SIG-M5 (cell line): Measurements from ENCODE around the gene NXT1.

Source experiments
- DNase-seq: peaks from one replicate; lab custom pipeline; 2025; lab: John Stamatoyannopoulos, UW

NXT1 gene

GRCh38 chr20:23361119-23361475 is 10.5 kb downstream of the NXT1 start:
- no peak for DNase-seq

DNA sequence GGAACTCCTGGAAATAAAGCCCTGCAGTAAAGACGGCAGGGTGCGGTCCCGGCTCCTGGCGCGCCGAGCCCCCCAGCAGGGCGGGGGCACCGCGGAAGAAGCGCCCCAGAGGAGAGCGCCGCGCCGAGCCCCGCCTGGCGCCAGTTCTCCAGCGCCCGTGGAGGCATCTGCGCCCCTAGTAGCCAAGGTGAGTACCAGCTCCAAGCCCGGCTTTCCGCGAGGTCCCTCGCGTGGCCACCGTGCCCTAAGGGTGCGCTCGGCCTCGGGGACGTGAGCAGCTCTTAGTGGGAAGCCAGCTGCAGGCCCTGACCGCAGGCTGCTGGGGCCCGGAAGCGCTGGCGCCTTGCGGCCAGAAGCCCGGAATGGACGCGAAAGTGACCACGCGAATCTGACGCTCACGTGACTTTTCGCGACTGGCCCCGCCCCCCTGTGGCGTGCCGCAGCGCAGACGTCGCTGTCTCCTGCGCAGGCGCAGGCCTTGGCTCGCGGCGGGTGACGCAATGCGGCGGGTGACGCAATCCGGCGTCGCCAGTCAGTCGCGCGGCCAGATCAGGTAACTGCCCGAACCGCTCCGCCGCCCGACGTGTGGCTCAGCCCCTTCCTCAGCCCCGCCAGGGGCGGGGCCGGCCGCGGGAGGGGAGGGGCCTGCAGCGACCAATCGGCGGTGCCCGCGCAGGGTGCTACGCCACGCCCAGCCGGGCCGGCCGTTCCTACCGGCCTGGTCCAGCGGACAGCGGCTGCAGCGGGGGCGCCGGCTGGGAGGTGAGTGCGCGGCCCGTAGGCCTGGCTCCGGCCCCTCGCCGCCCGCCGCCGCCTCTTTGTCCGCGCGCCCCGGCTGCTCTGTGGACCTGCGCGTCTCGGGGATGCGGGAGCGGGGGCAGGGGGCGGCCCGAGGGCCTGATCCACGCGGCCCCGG is 11.1 kb downstream of the NXT1 start, which contains the start of gene GZF1:
TSS of gene GZF1 (plus strand) at position 707 of the 916 bp plus-strand sequence. CDS start 2,202 bp downstream, outside the sequence.
- peak; percentile 87 for DNase-seq

GRCh38 chr20:23362392-23363256 is 12.0 kb downstream of the NXT1 start:
- DNase-seq: no peak

- no peak for DNase-seq
These were observed 12.7 kb downstream of the NXT1 start for GRCh38 chr20:23363257-23363649.

DNA sequence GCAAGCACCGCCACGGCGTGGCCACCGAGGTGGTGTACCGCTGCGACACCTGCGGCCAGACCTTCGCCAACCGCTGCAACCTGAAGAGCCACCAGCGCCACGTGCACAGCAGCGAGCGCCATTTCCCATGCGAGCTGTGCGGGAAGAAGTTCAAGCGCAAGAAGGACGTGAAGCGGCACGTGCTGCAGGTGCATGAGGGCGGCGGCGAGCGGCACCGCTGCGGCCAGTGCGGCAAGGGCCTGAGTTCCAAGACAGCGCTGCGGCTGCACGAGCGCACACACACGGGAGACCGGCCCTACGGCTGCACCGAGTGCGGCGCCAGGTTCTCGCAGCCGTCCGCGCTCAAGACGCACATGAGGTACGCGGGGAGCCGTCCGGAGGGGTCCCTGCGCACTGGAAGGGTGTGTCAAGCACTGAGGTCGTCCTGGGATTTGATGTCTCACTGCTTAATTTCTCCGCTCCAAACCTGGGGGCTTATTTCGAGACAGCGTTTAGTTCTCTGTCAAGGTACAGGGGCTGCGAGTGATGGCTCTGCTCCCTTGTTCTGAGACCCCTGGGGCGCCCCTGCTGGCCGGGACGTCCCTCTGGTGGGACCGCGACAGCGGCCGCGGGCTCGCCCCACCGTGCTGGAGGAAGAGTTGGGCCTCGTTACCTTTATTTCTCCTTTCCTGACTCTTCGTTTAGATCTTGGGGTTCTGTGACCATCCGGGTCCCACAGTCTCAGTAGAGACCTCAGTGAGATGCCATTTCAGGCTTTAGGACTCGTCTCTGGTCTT is 15.0 kb downstream of the NXT1 start:
- no peak for DNase-seq

DNA sequence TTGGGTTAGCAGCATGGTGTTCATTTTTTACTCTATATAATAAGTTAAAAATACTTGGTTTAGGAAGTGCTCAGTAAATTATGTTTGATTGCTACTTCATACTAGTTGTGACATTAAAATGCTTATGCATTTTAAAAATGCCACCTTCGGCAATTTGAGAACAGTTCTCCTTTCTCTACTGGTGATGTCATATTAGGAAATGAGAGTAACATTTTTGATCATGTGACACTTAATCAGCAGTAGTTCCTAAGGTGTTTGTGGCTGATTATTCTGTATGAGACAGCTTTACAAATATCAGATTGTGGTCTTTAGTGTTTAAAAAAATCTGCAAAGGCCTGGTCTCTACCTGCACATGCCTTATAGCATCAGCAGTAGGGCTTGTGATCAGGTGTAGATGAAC is 15.8 kb downstream of the NXT1 start:
- DNase-seq: no peak

- no peak for DNase-seq
These were observed 17.2 kb downstream of the NXT1 start for GRCh38 chr20:23367770-23368169.

DNA sequence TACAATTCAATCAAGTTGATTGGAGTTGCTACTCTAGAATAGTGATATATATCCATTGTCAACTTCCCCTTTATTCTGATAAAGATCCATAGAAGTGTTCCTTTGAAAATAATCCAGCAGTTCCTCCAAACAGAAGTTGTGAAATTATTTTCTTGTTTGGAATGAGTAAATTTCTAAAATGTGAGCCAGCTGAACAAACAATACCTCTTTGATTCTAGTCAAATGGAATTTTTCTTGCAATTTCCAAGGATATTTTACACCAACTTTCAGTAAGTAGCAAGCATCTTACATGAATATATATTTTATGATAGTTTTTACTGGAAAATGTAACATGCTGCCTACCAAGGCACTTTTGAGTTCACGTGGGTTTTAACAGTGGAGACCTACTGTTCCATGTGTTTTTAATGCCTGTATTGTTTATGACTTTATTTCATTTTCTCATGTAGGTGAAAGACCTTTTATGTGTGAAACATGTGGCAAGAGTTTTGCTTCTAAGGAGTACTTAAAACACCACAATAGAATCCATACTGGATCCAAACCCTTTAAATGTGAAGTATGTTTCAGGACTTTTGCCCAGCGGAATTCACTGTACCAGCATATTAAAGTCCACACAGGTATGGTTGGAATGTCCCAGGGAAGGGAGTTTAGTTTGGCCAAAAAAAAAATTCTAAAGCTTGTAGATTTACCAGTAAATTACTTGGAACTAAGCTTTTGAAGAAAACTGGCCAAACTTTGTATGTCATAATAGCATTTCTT is 17.9 kb downstream of the NXT1 start:
- DNase-seq: no peak

GRCh38 chr20:23369072-23369823 is 18.7 kb downstream of the NXT1 start:
- no peak for DNase-seq

GRCh38 chr20:23370274-23370673 is 19.7 kb downstream of the NXT1 start:
- no peak for DNase-seq

GRCh38 chr20:23370873-23371272 is 20.3 kb downstream of the NXT1 start:
- no peak for DNase-seq

- no peak for DNase-seq
These were observed 20.9 kb downstream of the NXT1 start for GRCh38 chr20:23371496-23371895.

GRCh38 chr20:23374441-23374840 is 23.9 kb downstream of the NXT1 start:
- DNase-seq: no peak

GRCh38 chr20:23375827-23376226 is 25.2 kb downstream of the NXT1 start:
- DNase-seq: no peak

GRCh38 chr20:23379772-23380171 is 29.2 kb downstream of the NXT1 start:
- DNase-seq: no peak

DNA sequence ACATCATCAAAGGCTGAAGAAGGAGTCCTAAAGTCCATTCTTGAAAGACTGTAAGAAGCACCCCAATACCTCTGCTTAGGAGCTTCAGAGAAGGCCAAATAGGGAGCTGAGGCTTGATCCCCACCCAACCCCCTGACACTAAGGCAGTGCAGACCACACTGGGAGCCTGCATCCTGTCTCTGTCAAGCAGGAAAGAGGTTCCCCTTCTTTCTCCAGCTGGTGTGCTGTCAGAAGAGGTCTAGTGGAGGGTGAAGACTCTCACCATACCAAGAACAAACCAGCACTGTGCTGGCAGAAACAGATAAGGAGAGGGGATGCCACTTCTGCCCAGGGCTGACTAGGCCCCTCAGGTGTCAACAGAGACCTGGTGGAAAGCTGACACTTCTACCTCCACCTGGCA is 31.3 kb downstream of the NXT1 start:
- no peak for DNase-seq

DNA sequence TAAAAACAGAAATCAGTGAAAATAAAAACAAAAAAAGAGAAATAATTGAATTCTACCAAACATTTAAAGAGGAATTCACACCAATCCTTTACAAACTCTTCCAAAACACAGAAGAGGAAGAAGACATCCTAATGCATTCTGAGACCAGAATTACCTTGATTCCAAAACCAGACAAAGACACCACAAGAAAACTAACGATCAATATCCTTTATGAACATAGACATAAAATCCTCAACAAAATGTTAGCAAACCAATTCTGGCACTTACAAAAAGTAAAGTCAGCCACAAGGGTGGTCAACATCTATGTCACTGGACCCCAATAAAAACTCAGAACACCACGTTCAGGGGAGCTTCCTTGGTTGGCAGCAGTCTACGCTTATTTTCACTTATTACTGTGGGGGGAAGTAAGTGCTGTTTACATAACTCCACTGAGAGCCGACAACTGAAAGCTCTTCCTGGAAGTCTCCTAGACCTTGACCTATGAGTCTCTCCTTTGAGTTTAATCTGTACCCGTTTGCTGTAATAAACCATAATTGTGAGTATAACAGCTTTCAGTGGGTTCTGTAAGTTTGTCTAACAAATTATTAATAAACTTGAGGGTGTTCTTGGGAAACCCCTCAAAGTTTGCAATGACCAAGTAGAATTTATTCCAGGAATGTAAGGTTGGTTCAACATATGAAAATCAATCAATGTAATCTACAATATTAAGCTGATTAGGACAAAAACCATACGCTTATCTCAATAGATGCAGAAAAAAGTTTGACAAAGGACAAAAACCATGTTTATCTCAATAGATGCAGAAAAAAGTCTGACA is 35.9 kb downstream of the NXT1 start:
- no peak for DNase-seq

DNA sequence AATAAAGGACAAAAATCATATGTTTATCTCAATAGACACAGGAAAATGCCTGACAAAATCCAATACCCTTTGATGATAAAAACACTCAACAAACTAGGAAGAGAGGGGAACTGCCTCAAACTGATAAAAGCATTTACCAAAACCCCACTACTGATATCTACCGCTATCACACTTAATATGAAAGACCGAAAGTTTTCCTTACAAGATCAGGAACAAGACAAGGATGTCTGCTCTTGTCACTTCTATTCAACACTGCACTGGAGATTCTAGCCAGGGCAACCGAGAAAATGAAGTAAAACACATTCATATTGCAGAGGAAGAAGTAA is 36.5 kb downstream of the NXT1 start:
- no peak for DNase-seq

- DNase-seq: no peak
These were observed 39.6 kb downstream of the NXT1 start for GRCh38 chr20:23390091-23390774.
